Gastrocnemius medialis (tissue), 4 donors: ENCODE results near the gene PGGT1B.

Source experiments
- CTCF ChIP-seq, 5 experiments: fragments of 450-650 bp in 3 of 5; fragments of 200-600 bp in 2 of 5; sonication (generic) in 2 of 5; IDR thresholded peaks in 4 of 5; conservative IDR thresholded peaks in 1 of 5; 1 replicate in 4 of 5; 2 replicates in 1 of 5; pipeline ENCODE4 v1.5.1; 2016 to 2019; ENCODE audit warnings: antibody characterized with exemption in 5 of 5, mild to moderate bottlenecking in 3 of 5, moderate library complexity in 3 of 5
- POLR2A ChIP-seq, 2 donors: fragments of 450-650 bp; IDR thresholded peaks; one replicate each; pipeline ENCODE4 v1.6.1; 2017; ENCODE audit warnings: antibody characterized with exemption in 2 of 2, mild to moderate bottlenecking in 2 of 2, moderate library complexity in 2 of 2

DNA sequence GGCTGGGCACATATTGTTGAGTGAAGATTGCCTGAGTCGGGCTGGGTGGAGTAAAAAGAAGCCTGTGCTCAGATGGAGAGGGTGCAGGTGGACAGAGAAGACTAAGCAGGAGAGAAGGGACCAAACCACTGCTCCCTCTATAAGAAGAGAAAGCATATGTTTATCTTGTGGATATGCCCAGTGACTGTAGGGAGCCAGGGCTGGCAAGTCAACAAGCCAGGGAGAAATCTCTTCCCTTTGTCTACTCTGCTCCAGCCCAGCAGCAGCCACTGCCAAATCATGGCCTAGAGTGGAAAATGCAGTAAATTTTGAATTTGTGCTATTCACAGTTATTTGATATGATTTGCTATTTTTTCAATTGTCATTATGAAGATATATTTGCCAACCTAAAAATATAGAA, 59.7 kb downstream of the PGGT1B start:
- TF ChIP-seq CTCF (IDR thresholded peaks at IDR 0.05 in 4 of 5, conservative IDR thresholded peaks at IDR 0.05 in 1 of 5) = no peak
- TF ChIP-seq POLR2A (IDR thresholded peaks at IDR 0.05) = no peak
